Measurements from ENCODE around the gene TMEM175.

The TMEM175 gene

GRCh38 chr4:931960-932712, at the start of gene TMEM175, which contains the start of gene GAK:
Gene TMEM175 (plus strand): TSS chr4:932460. CDS start chr4:947740, 15,280 bp downstream.
Gene GAK (minus strand): TSS chr4:932316. CDS start chr4:932187, 129 bp downstream.
- peak; percentile 98 for DNase-seq (ENCODE audit: low read depth)

- no peak for DNase-seq (ENCODE audit: low read depth)
Measured at GRCh38 chr4:882646-883045, 49.6 kb upstream of the TMEM175 start.

GRCh38 chr4:883377-884095, 48.7 kb upstream of the TMEM175 start:
- DNase-seq (ENCODE audit: low read depth): no peak

GRCh38 chr4:884259-884658, 48.0 kb upstream of the TMEM175 start:
- DNase-seq (ENCODE audit: low read depth): no peak

GRCh38 chr4:884896-885295, 47.4 kb upstream of the TMEM175 start:
- no peak for DNase-seq (ENCODE audit: low read depth)

GRCh38 chr4:885353-885752, 46.9 kb upstream of the TMEM175 start:
- DNase-seq (ENCODE audit: low read depth): no peak

GRCh38 chr4:886244-886643, 46.0 kb upstream of the TMEM175 start:
- DNase-seq (ENCODE audit: low read depth): no peak

GRCh38 chr4:887034-887763, 45.1 kb upstream of the TMEM175 start:
- no peak for DNase-seq (ENCODE audit: low read depth)

GRCh38 chr4:888029-888428, 44.2 kb upstream of the TMEM175 start:
- no peak for DNase-seq (ENCODE audit: low read depth)

GRCh38 chr4:889516-889915, 42.7 kb upstream of the TMEM175 start:
- no peak for DNase-seq (ENCODE audit: low read depth)

- no peak for DNase-seq (ENCODE audit: low read depth)
Measured at GRCh38 chr4:890036-890695, 42.1 kb upstream of the TMEM175 start.

- no peak for DNase-seq (ENCODE audit: low read depth)
Measured at GRCh38 chr4:891747-892146, 40.5 kb upstream of the TMEM175 start.

- no peak for DNase-seq (ENCODE audit: low read depth)
Measured at GRCh38 chr4:892780-893179, 39.5 kb upstream of the TMEM175 start.

GRCh38 chr4:893276-893994, 38.8 kb upstream of the TMEM175 start:
- no peak for DNase-seq (ENCODE audit: low read depth)

- DNase-seq (ENCODE audit: low read depth): no peak
Measured at GRCh38 chr4:893995-894705, 38.1 kb upstream of the TMEM175 start.

- no peak for DNase-seq (ENCODE audit: low read depth)
Measured at GRCh38 chr4:895596-895995, 36.7 kb upstream of the TMEM175 start.

- DNase-seq (ENCODE audit: low read depth): no peak
Measured at GRCh38 chr4:896216-896615, 36.0 kb upstream of the TMEM175 start.

GRCh38 chr4:896630-897029, 35.6 kb upstream of the TMEM175 start:
- DNase-seq (ENCODE audit: low read depth): no peak

- DNase-seq (ENCODE audit: low read depth): no peak
Measured at GRCh38 chr4:898123-898522, 34.1 kb upstream of the TMEM175 start.

- DNase-seq (ENCODE audit: low read depth): no peak
Measured at GRCh38 chr4:898869-899555, 33.2 kb upstream of the TMEM175 start.
